IPS-18a (cell line): ENCODE measurements around the gene ITPR2.

ENCODE experiments used
- H3K27ac ChIP-seq: one replicate; pipeline ENCODE4 v1.5.1; 2013; ENCODE audit warnings: low read length
- H3K27me3 ChIP-seq: one replicate; pipeline ENCODE4 v1.6.1; 2013; ENCODE audit warnings: mild to moderate bottlenecking, low read length; ENCODE audit not compliant: control insufficient read depth, insufficient read depth
- H3K36me3 ChIP-seq: one replicate; pipeline ENCODE4 v1.6.1; 2013; ENCODE audit warnings: low read depth, low read length; ENCODE audit not compliant: control insufficient read depth
- H3K4me1 ChIP-seq: one replicate; pipeline ENCODE4 v1.6.1; 2013; ENCODE audit warnings: low read depth, low read length; ENCODE audit not compliant: control insufficient read depth
- H3K4me3 ChIP-seq: one replicate; pipeline ENCODE4 v1.5.1; 2013; ENCODE audit warnings: low read length
- H3K9ac ChIP-seq: one replicate; pipeline ENCODE4 v1.6.1; 2013; ENCODE audit warnings: mild to moderate bottlenecking, low read length, moderate library complexity
- H3K9me3 ChIP-seq: one replicate; pipeline ENCODE4 v1.6.1; 2013; ENCODE audit warnings: low read depth, low read length; ENCODE audit not compliant: control insufficient read depth

ITPR2 gene

DNA sequence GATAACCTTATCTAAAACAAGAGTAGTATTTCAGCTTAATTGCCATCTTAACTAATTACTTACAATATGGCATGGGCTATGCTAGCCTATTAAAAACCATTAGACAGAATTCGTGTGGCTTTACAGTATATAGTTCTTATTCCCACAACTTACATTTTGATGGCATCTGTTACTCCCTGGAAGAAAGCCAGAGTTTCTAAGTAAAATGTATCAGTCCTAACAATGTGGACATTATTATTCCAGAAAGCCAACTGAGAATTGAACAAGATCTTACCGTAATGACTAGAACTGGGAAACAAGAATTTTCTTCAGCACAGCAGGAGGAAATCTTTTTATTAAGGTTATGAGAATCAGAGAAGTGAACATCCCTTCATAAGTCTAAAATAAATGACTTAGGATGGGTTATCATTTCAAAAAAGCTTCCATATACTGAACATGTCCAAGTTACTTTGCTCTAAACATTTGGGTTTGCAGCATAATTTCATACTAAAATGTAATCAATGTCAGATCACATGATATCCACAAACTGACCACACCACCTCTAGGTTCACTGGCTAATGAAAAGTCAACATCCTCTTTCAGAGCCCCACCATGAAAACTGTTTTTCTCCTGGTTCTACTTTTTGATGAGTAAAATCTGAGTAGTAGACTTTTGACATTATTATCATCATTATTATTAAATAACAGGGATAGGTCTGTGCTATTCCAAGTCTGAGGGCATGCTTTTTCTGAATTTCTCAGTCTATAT, 457.9 kb downstream of the ITPR2 start:
- Histone ChIP-seq H3K36me3 (no peaks in the 10 kb centered on the region), H3K9me3 (no peaks in the 10 kb centered on the region), H3K27ac (no peak overlapping the region), H3K9ac (no peak overlapping the region), H3K4me3 (no peak overlapping the region), H3K4me1 (no peaks in the 10 kb centered on the region), H3K27me3 (no peaks in the 10 kb centered on the region)

DNA sequence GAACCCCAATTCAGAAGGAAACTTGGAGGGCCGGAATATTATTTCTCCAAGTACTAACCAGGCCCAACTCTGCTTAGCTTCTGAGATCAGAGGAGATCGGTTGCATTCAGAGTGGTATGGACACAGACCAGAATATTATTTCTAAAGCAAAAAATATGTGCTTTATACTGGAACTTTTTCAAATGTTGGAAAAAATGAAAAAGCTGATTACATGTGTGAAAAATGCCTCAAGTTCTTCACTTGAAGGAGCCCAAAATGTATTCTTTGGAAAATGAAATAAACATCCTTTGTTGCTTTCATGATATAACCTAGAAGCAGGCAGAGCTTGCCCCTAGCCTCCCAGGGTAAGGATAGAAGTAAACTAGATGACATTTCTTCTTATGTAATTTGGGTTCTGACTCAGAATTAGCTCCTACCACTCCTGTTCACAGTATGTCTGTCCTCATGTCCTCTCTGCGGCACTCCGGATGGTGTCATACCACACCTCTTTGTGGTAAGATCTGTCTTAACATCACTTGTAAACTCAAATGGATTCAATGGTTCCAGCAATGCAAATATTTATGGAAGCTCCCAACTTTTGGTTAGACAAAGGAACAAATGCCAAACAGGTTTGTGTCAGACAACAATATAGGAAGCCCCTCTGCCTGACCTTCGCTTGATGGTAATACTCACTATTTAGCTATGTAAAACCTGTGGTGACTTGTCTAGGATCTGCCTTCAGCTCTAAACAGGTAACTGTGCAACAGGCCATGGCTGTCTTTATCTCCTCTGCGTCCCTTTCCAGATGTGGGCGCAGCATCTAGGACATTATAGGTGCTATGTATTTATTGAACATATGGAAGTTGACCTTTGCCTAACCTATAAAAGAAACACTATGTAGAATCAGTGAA, 459.1 kb downstream of the ITPR2 start:
- Histone ChIP-seq H3K27ac (no peak overlapping the region), H3K9ac (no peak overlapping the region), H3K4me3 (no peak overlapping the region), H3K4me1 (peaks cover 4% of the 10 kb centered on the region), H3K27me3 (no peaks in the 10 kb centered on the region), H3K9me3 (no peaks in the 10 kb centered on the region), H3K36me3 (no peaks in the 10 kb centered on the region)

DNA sequence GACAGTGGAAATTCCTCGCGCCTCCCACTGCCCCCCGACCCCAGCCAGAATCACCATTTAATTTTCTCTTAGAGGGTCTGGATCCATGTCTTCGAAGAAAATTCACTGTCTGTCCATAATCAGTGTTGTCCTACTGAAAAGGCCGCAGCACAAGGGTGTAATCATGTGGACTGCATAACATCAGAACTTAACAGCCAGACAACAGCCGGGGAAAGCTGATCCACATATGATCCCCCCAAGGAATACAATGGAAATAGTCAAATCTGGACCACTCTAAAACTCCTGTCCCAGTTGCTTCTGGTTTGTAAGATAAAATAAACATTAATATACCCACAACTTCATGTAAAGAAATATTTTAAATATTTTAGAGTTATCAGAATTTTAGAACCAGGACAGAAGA, 460.1 kb downstream of the ITPR2 start:
- H3K36me3 ChIP-seq: no peaks in the 10 kb centered on the region
- peaks cover 4% of the 10 kb centered on the region for H3K4me1 ChIP-seq
- no peak overlapping the region for H3K4me3 ChIP-seq
- no peaks in the 10 kb centered on the region for H3K27me3 ChIP-seq
- H3K9ac ChIP-seq: no peak overlapping the region
- no peaks in the 10 kb centered on the region for H3K9me3 ChIP-seq
- H3K27ac ChIP-seq: no peak overlapping the region

DNA sequence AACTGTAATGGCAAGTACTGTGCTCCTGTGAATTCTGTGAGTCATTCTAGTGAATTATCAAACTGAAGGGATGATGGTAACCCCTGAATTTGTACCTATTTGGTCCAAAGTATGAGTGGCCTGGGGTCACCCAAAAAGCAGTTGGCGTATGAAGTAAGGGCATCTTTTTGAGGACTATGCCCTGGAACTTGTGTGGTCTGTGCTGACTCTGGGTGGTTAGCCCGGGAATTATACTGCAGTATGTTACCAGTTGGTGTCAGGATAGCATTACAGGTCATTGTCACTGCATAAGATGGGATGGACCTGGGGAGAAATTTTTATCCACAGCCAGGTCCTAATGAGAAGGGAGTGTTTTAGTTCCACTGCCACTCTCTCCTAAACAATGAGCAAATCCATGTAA, 462.9 kb downstream of the ITPR2 start:
- Histone ChIP-seq H3K27ac (no peak overlapping the region), H3K9ac (no peak overlapping the region), H3K27me3 (no peaks in the 10 kb centered on the region), H3K36me3 (no peaks in the 10 kb centered on the region), H3K9me3 (no peaks in the 10 kb centered on the region), H3K4me3 (no peak overlapping the region), H3K4me1 (peaks cover 4% of the 10 kb centered on the region)

DNA sequence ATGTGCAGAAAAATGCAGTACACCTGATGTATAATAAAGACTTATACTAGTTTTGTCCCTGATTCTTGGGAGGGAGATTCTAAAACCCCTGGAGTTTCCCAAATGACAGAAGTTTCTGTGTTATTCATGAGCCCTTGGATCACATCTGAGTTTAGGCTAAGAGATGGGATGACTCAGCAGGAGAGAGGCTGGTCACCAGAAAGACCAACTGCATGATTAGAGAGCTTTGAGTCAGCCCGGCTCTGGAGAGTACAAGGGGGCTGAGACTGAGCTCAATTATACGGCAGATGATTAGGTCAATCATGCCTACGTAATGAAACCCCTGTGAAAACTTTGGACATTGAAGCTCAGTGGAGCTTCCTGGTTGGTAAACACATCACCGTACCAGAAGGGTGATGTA, 463.4 kb downstream of the ITPR2 start:
- Histone ChIP-seq H3K9ac (no peak overlapping the region), H3K4me3 (no peak overlapping the region), H3K27me3 (no peaks in the 10 kb centered on the region), H3K4me1 (peaks cover 4% of the 10 kb centered on the region), H3K36me3 (no peaks in the 10 kb centered on the region), H3K27ac (no peak overlapping the region), H3K9me3 (no peaks in the 10 kb centered on the region)

DNA sequence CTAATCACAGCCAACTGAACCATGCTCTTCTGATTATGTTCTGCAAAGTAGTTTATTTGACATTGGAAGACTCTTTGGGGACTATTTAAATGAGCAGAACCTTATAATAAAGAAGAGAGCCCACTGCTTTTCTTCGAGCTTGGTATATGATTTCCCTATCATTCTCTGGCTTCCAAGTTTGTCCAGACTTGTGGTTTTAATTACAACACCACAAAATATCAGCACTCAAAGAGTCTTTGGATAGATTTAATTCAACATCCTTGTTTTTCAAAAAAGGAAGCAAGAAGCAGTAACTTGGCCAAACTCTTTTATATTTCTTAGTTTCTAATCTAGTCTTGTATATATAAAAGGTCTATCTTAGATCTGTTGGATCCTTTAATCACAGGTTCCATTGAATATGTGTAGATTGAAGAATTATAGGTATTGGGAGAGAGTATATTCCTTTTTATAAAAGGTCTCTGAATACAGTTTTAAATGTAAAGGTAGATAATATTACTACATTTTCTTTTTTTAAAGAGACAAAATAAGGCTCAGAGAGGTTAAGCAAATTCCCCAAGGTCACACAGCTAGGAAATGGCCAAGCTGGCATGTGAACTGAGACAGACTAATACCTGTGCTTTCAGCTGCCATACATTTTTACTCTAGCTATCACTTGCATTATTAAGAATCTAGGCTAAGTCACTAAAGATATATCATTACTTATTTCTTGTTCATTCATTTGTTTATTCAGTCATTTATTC, 464.8 kb downstream of the ITPR2 start:
- no peak overlapping the region for H3K9ac ChIP-seq
- no peak overlapping the region for H3K27ac ChIP-seq
- no peaks in the 10 kb centered on the region for H3K27me3 ChIP-seq
- H3K4me1 ChIP-seq: peaks cover 4% of the 10 kb centered on the region
- H3K36me3 ChIP-seq: no peaks in the 10 kb centered on the region
- no peaks in the 10 kb centered on the region for H3K9me3 ChIP-seq
- no peak overlapping the region for H3K4me3 ChIP-seq

DNA sequence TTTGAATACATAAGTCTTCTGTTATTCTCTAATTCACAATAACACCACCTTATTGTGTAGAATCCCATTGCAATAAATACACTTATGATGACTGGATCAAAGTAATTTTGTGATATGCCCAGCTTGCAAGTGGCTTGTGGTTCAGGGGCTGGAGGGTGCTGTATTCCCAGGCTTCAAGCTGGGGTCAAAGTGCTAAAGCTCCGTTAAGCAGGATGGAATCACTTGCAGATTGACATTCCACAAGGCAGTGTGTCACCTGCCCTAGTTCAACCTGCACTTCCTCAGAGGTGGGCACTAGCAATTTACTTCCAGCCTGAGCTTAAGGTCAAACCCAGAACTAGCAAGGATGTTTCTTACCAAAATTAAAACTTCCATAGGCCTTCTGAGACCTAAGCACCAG, 471.0 kb downstream of the ITPR2 start:
- Histone ChIP-seq H3K27ac (no peak overlapping the region), H3K9ac (no peak overlapping the region), H3K4me3 (no peak overlapping the region), H3K9me3 (no peaks in the 10 kb centered on the region), H3K27me3 (no peaks in the 10 kb centered on the region), H3K4me1 (no peaks in the 10 kb centered on the region), H3K36me3 (no peaks in the 10 kb centered on the region)

DNA sequence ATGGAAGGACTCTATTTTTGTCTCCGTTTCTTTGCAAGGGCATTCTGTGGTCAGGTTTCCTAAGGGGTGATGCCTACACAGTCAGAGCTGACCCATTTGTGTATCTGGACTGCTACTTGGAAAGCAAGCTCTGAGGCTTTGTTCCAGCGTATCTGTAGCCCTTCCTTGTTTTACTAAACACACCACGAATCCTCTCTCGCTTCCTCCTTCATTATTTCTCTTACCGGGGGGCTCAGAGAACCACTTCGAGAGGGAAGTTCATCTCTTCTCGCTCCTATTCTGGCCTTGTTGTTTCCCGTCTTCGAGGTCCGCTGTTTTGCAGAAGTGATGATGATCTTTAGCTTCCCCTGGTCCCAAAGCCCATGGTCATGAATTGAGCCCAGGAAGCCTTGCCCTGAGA, 472.9 kb downstream of the ITPR2 start:
- no peaks in the 10 kb centered on the region for H3K9me3 ChIP-seq
- no peak overlapping the region for H3K27ac ChIP-seq
- H3K36me3 ChIP-seq: no peaks in the 10 kb centered on the region
- H3K4me1 ChIP-seq: no peaks in the 10 kb centered on the region
- no peak overlapping the region for H3K4me3 ChIP-seq
- H3K27me3 ChIP-seq: no peaks in the 10 kb centered on the region
- no peak overlapping the region for H3K9ac ChIP-seq

DNA sequence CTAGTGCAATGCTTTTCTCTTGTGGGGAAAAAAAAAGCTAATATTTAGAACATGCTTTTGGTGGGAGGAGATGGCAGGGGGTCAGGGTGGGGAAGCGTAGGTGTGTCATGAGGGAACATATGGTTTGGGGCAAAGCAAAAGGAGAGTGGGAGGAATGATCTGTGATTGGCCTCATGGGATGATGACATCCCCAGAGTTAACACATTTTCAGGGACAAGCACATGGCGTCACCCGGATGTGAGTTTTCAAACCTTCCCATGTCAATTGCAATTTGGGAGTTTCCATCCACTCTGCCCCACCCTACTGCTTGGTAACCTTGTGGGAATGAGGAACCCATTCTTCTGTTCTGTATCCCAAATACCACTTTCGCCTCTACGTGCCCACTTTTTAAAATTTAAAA, 473.4 kb downstream of the ITPR2 start:
- Histone ChIP-seq H3K36me3 (no peaks in the 10 kb centered on the region), H3K4me3 (no peak overlapping the region), H3K9me3 (no peaks in the 10 kb centered on the region), H3K9ac (no peak overlapping the region), H3K27me3 (no peaks in the 10 kb centered on the region), H3K27ac (no peak overlapping the region), H3K4me1 (no peaks in the 10 kb centered on the region)

DNA sequence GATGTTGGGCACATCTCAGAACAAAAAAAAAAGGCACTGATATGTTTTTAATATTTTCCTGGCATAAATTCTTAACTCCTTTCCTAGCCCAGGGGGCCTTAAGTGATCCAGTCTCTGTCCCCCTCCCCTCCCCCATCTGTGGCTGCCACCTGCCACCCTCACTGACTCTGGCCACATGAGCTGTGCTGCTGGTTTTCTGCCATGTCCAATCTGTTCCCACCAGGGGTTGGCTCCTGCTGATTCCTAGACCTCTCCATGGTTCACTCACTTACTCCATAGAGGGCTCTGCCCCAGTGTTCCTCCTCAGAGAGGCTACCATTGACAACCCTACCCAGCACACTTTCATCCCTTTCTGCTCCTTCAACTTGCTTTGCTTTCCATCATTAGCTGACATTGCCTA, 474.3 kb downstream of the ITPR2 start:
- Histone ChIP-seq H3K27me3 (no peaks in the 10 kb centered on the region), H3K9ac (no peak overlapping the region), H3K27ac (no peak overlapping the region), H3K4me3 (no peak overlapping the region), H3K4me1 (no peaks in the 10 kb centered on the region), H3K36me3 (no peaks in the 10 kb centered on the region), H3K9me3 (no peaks in the 10 kb centered on the region)

DNA sequence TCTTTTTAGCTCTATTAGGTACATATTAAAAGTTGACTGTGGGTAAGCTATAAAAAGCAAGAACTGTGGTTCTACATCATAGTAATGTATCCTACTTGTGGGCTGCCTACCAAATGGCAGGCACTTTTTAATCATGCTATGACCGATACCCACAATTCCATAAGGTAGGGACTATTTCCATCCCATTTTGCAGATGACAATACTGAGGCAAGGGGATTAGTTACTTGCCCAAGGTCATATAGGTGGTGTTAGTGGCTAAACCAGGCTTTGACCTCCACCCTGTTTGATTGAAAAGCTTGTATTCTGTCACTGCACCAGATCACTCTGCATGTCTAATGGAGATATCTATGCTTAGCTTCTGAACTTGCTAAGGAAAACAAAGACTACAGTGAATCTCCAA, 485.7 kb downstream of the ITPR2 start:
- Histone ChIP-seq H3K4me1 (no peaks in the 10 kb centered on the region), H3K36me3 (no peaks in the 10 kb centered on the region), H3K27ac (no peak overlapping the region), H3K9ac (no peak overlapping the region), H3K9me3 (no peaks in the 10 kb centered on the region), H3K4me3 (no peak overlapping the region), H3K27me3 (no peaks in the 10 kb centered on the region)
